ENCODE measurements around the gene ZNF532.
A peak's percentile ranks its signal among the peaks of the same experiment; 100 is the strongest.

Gene ZNF532

GRCh38 chr18:58867281-58867961 lies 2.7 kb downstream of the ZNF532 start:
- DNase-seq (ENCODE audit: low read depth): no peak
- TF ChIP-seq CTCF (IDR thresholded peaks at IDR 0.05; ENCODE audit: control insufficient read depth, insufficient read depth, low read depth, low read length, missing control alignments): no peak
- H3K4me3 ChIP-seq (ENCODE audit: control insufficient read depth, low read depth, low read length): peak overlapping the region; percentile 2; the same call in 1 of the 2 replicates

- TF ChIP-seq CTCF (IDR thresholded peaks at IDR 0.05; ENCODE audit: control insufficient read depth, insufficient read depth, low read depth, low read length, missing control alignments): no peak
- no peak overlapping the region for H3K4me3 ChIP-seq (ENCODE audit: control insufficient read depth, low read depth, low read length)
- no peak for DNase-seq (ENCODE audit: low read depth)
These were observed 3.8 kb downstream of the ZNF532 start for GRCh38 chr18:58868440-58868839.

GRCh38 chr18:58870130-58870529 lies 5.5 kb downstream of the ZNF532 start:
- H3K4me3 ChIP-seq (ENCODE audit: control insufficient read depth, low read depth, low read length): no peak overlapping the region
- TF ChIP-seq CTCF (IDR thresholded peaks at IDR 0.05; ENCODE audit: control insufficient read depth, insufficient read depth, low read depth, low read length, missing control alignments): no peak
- no peak for DNase-seq (ENCODE audit: low read depth)

- no peak for DNase-seq (ENCODE audit: low read depth)
- no peak overlapping the region for H3K4me3 ChIP-seq (ENCODE audit: control insufficient read depth, low read depth, low read length)
These were observed 5.9 kb downstream of the ZNF532 start for GRCh38 chr18:58870621-58871020.

GRCh38 chr18:58871514-58872420 lies 7.1 kb downstream of the ZNF532 start:
- H3K4me3 ChIP-seq (ENCODE audit: control insufficient read depth, low read depth, low read length): no peak overlapping the region
- no peak for DNase-seq (ENCODE audit: low read depth)
- TF ChIP-seq CTCF (IDR thresholded peaks at IDR 0.05; ENCODE audit: control insufficient read depth, insufficient read depth, low read depth, low read length, missing control alignments): no peak

More at GRCh38 chr18:58870621-58871020, 5.9 kb downstream of the ZNF532 start:
- no peak for TF ChIP-seq CTCF (IDR thresholded peaks at IDR 0.05; ENCODE audit: control insufficient read depth, insufficient read depth, low read depth, low read length, missing control alignments)

- no peak for DNase-seq (ENCODE audit: low read depth)
- TF ChIP-seq CTCF (IDR thresholded peaks at IDR 0.05; ENCODE audit: control insufficient read depth, insufficient read depth, low read depth, low read length, missing control alignments): no peak
- no peak overlapping the region for H3K4me3 ChIP-seq (ENCODE audit: control insufficient read depth, low read depth, low read length)
These were observed 14.0 kb downstream of the ZNF532 start for GRCh38 chr18:58878640-58879039.

Data from AG09309 (cell line).